Measurements from ENCODE around the gene LYZL2. TPM values are rescaled to one million over a fixed set of nuclear protein-coding genes. Genes with fewer than 3 reads are reported as not detected.

Gene LYZL2
- total and polyA plus RNA-seq, 2 of the 8 experiments (the other 6 are each of a cell fraction or from before 2014, with no cell fraction given) = not detected

GRCh38 chr10:30562787-30563186, 66.8 kb downstream of the LYZL2 start (continued):
- TF ChIP-seq, protein P1, sequence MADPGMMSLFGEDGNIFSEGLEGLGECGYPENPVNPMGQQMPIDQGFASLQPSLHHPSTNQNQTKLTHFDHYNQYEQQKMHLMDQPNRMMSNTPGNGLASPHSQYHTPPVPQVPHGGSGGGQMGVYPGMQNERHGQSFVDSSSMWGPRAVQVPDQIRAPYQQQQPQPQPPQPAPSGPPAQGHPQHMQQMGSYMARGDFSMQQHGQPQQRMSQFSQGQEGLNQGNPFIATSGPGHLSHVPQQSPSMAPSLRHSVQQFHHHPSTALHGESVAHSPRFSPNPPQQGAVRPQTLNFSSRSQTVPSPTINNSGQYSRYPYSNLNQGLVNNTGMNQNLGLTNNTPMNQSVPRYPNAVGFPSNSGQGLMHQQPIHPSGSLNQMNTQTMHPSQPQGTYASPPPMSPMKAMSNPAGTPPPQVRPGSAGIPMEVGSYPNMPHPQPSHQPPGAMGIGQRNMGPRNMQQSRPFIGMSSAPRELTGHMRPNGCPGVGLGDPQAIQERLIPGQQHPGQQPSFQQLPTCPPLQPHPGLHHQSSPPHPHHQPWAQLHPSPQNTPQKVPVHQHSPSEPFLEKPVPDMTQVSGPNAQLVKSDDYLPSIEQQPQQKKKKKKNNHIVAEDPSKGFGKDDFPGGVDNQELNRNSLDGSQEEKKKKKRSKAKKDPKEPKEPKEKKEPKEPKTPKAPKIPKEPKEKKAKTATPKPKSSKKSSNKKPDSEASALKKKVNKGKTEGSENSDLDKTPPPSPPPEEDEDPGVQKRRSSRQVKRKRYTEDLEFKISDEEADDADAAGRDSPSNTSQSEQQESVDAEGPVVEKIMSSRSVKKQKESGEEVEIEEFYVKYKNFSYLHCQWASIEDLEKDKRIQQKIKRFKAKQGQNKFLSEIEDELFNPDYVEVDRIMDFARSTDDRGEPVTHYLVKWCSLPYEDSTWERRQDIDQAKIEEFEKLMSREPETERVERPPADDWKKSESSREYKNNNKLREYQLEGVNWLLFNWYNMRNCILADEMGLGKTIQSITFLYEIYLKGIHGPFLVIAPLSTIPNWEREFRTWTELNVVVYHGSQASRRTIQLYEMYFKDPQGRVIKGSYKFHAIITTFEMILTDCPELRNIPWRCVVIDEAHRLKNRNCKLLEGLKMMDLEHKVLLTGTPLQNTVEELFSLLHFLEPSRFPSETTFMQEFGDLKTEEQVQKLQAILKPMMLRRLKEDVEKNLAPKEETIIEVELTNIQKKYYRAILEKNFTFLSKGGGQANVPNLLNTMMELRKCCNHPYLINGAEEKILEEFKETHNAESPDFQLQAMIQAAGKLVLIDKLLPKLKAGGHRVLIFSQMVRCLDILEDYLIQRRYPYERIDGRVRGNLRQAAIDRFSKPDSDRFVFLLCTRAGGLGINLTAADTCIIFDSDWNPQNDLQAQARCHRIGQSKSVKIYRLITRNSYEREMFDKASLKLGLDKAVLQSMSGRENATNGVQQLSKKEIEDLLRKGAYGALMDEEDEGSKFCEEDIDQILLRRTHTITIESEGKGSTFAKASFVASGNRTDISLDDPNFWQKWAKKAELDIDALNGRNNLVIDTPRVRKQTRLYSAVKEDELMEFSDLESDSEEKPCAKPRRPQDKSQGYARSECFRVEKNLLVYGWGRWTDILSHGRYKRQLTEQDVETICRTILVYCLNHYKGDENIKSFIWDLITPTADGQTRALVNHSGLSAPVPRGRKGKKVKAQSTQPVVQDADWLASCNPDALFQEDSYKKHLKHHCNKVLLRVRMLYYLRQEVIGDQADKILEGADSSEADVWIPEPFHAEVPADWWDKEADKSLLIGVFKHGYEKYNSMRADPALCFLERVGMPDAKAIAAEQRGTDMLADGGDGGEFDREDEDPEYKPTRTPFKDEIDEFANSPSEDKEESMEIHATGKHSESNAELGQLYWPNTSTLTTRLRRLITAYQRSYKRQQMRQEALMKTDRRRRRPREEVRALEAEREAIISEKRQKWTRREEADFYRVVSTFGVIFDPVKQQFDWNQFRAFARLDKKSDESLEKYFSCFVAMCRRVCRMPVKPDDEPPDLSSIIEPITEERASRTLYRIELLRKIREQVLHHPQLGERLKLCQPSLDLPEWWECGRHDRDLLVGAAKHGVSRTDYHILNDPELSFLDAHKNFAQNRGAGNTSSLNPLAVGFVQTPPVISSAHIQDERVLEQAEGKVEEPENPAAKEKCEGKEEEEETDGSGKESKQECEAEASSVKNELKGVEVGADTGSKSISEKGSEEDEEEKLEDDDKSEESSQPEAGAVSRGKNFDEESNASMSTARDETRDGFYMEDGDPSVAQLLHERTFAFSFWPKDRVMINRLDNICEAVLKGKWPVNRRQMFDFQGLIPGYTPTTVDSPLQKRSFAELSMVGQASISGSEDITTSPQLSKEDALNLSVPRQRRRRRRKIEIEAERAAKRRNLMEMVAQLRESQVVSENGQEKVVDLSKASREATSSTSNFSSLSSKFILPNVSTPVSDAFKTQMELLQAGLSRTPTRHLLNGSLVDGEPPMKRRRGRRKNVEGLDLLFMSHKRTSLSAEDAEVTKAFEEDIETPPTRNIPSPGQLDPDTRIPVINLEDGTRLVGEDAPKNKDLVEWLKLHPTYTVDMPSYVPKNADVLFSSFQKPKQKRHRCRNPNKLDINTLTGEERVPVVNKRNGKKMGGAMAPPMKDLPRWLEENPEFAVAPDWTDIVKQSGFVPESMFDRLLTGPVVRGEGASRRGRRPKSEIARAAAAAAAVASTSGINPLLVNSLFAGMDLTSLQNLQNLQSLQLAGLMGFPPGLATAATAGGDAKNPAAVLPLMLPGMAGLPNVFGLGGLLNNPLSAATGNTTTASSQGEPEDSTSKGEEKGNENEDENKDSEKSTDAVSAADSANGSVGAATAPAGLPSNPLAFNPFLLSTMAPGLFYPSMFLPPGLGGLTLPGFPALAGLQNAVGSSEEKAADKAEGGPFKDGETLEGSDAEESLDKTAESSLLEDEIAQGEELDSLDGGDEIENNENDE (IDR thresholded peaks at IDR 0.05; ENCODE audit: insufficient replicate concordance, low read length) = no peak
- no peak for TF ChIP-seq NRF1 (IDR thresholded peaks at IDR 0.05; ENCODE audit: low read depth, low read length)
